ENCODE results near the gene GRM6. TPM values are rescaled to one million over a fixed set of nuclear protein-coding genes. Genes with fewer than 3 reads are reported as not detected.

The GRM6 gene
- total RNA-seq, 1 experiment from 2014 or later, result not detected

DNA sequence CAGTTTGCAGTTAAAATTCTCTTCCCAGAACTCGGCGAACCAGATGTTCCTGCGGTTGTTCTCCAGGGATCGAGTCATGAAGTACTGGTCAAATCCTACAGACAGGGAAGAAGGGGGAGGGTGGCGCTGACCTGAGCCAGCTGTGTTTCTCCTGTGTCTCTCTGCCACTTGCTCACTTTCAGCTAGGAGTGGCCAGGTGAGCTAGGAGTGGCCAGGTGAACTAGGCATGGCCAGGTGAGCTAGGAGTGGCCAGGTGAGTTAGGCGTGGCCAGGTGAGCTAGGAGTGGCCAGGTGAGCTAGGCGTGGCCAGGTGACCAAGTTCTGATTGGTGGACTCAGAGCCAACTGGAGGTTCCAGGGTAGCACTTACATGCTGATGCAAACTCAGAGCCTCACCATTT is 5.8 kb downstream of the GRM6 start:
- Histone ChIP-seq H3K23me2 (ENCODE audit: insufficient read length, low read depth, low read length, poor library complexity, severe bottlenecking) (no peaks in the 10 kb centered on the region), H3K79me2 (ENCODE audit: insufficient read depth, low read length) (no peaks in the 10 kb centered on the region), H3K4ac (ENCODE audit: low read depth, low read length) (no peak overlapping the region), H3K27ac (ENCODE audit: insufficient read length, low read depth, low read length) (no peak overlapping the region), H3K9ac (ENCODE audit: extremely low read depth, insufficient read length, low read length) (no peak overlapping the region), H3K14ac (ENCODE audit: insufficient read depth, low read length) (no peak overlapping the region), H4K20me1 (ENCODE audit: control insufficient read depth, insufficient read depth, insufficient read length) (no peaks in the 10 kb centered on the region), H2BK5ac (ENCODE audit: insufficient read length, low read length) (no peak overlapping the region), H4K5ac (ENCODE audit: insufficient read length, low read depth, low read length) (no peak overlapping the region), H3K27me3 (ENCODE audit: insufficient read depth, low read length) (peaks cover 10% of the 10 kb centered on the region; the same call in 1 of the 2 replicates), H3K9me3 (ENCODE audit: control insufficient read depth, low read depth, low read length) (peaks cover 45% of the 10 kb centered on the region), H2BK12ac (ENCODE audit: insufficient read length, low read depth, low read length) (no peak overlapping the region), H3K18ac (ENCODE audit: insufficient read length, low read depth, low read length) (no peak overlapping the region), H2AK5ac (ENCODE audit: insufficient read length, low read length) (no peak overlapping the region), H4K8ac (replicated peaks; ENCODE audit: insufficient read length, low read depth, low read length) (no peak overlapping the region), H3K23ac (ENCODE audit: insufficient read length, low read depth, low read length) (no peak overlapping the region), H4K91ac (ENCODE audit: insufficient read length, low read depth, low read length) (no peak overlapping the region), H2AFZ (ENCODE audit: low read length) (no peak overlapping the region), H2BK120ac (ENCODE audit: low read depth, low read length, poor library complexity, severe bottlenecking) (no peak overlapping the region), H2BK20ac (ENCODE audit: low read depth, low read length, poor library complexity, severe bottlenecking) (no peak overlapping the region), H3T11ph (ENCODE audit: low read length) (no peak overlapping the region), H3K4me1 (ENCODE audit: insufficient read depth, low read length) (no peaks in the 10 kb centered on the region), H2BK15ac (ENCODE audit: low read depth, low read length) (no peak overlapping the region), H3K79me1 (ENCODE audit: insufficient read depth, low read depth, low read length, poor library complexity, severe bottlenecking) (no peaks in the 10 kb centered on the region), H3K4me2 (ENCODE audit: insufficient read depth, insufficient read length, low read length) (no peak overlapping the region), H3K56ac (ENCODE audit: insufficient read length, low read depth, low read length) (no peak overlapping the region)
- peaks cover 0 to 2% of the 10 kb centered on the region in 2 experiments; a peak in 1 of 4 replicates for H3K4me1 Mint-ChIP-seq
- peaks cover 51 to 78% of the 10 kb centered on the region in 2 experiments for H3K9me3 Mint-ChIP-seq
- no peak overlapping the region for H3K27ac Mint-ChIP-seq
- no peak for DNase-seq
- TF ChIP-seq, protein P1, sequence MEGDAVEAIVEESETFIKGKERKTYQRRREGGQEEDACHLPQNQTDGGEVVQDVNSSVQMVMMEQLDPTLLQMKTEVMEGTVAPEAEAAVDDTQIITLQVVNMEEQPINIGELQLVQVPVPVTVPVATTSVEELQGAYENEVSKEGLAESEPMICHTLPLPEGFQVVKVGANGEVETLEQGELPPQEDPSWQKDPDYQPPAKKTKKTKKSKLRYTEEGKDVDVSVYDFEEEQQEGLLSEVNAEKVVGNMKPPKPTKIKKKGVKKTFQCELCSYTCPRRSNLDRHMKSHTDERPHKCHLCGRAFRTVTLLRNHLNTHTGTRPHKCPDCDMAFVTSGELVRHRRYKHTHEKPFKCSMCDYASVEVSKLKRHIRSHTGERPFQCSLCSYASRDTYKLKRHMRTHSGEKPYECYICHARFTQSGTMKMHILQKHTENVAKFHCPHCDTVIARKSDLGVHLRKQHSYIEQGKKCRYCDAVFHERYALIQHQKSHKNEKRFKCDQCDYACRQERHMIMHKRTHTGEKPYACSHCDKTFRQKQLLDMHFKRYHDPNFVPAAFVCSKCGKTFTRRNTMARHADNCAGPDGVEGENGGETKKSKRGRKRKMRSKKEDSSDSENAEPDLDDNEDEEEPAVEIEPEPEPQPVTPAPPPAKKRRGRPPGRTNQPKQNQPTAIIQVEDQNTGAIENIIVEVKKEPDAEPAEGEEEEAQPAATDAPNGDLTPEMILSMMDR (conservative IDR thresholded peaks at IDR 0.05), result no peak
- peaks cover 4 to 15% (median 14%) of the 10 kb centered on the region in 3 experiments; a peak in 6 of 7 replicates for H3K36me3 Mint-ChIP-seq (ENCODE audit: insufficient read depth in 1 of 3, low read depth in 3 of 3)
- no CpG with 5 or more reads among the region's 7 CpGs for WGBS (ENCODE audit: extremely low coverage, insufficient read length, low lambda C conversion rate)
- H3K4me3 Mint-ChIP-seq, result no peak overlapping the region
- peaks cover 41% of the 10 kb centered on the region for H3K27me3 Mint-ChIP-seq (ENCODE audit: low read depth)

Data from H9 (cell line).